Left lung (tissue), 10 donors: ENCODE results near the gene KMT2B. TPM values are rescaled to one million over a fixed set of nuclear protein-coding genes. Genes with fewer than 3 reads are reported as not detected.

Experiments used
- ATAC-seq: fragments of 200-7000 bp; cut with Tn5 transposase; one replicate; pipeline ENCODE4 v1.9.1; 2020; ENCODE audit warnings: moderate library complexity
- DNase-seq, 4 donors: peaks; one replicate each; pipeline ENCODE4 v3.0.0-alpha.2; 2013 to 2020
- H3K27ac ChIP-seq, 2 donors: fragments of 200-600 bp; sonication (generic) in 1 of 2; one replicate each; pipeline versions ENCODE4 v1.5.0 to v1.8.0; 2020 to 2021
- H3K27me3 ChIP-seq, 2 donors: fragments of 200-600 bp; sonication (generic) in 1 of 2; one replicate each; pipeline versions ENCODE4 v1.5.0 to v1.8.0; 2020 to 2021
- H3K36me3 ChIP-seq, 2 donors: fragments of 200-600 bp; sonication (generic) in 1 of 2; one replicate each; pipeline versions ENCODE4 v1.5.0 to v1.8.0; 2020 to 2021
- H3K4me1 ChIP-seq, 2 donors: fragments of 200-600 bp; one replicate each; pipeline ENCODE4 v1.8.0; 2021
- H3K4me3 ChIP-seq, 2 donors: fragments of 200-600 bp; sonication (generic) in 1 of 2; one replicate each; pipeline versions ENCODE4 v1.5.0 to v1.8.0; 2020 to 2021; ENCODE audit warnings: mild to moderate bottlenecking in 1 of 2
- H3K9me3 ChIP-seq, 2 donors: fragments of 200-600 bp; sonication (generic) in 1 of 2; one replicate each; pipeline versions ENCODE4 v1.5.0 to v1.8.0; 2020 to 2021
- CTCF ChIP-seq, 2 donors: fragments of 200-600 bp; sonication (generic) in 1 of 2; IDR thresholded peaks; one replicate each; pipeline versions ENCODE4 v1.5.0 to v1.8.0; 2021; ENCODE audit warnings: antibody characterized with exemption in 2 of 2
- intact Hi-C, 2 donors: fragments of 100-400 bp; cut with DNase I; formaldehyde crosslinking; loops; one replicate each; pipeline versions ENCODE4 v1.11.2 to v1.14.2; 2022
- polyA plus RNA-seq, 6 donors: library from polyadenylated mRNA; unstranded; fragments of 120-200 nt; gene quantifications; one replicate each; pipeline ENCODE4 v1.2.1, GENCODE V29; 2013; ENCODE audit not compliant: insufficient read length in 6 of 6
- total RNA-seq, 2 donors: library from RNA; stranded (reverse); fragmentation: NEBNext Ultra II Directional; extraction: Animal tissue kit (Norgen Biotek cat#: 25700); gene quantifications; one replicate each; pipeline ENCODE4 v1.2.1, GENCODE V29; 2021
- donor health status: DM: no; HTN: yes; CAD: no.
- donor health status: DM: no; HTN: no; CAD: no.

The KMT2B gene
- total and polyA plus RNA-seq, 8 donors = 27.9 to 39.1 (median 33.9) TPM

DNA sequence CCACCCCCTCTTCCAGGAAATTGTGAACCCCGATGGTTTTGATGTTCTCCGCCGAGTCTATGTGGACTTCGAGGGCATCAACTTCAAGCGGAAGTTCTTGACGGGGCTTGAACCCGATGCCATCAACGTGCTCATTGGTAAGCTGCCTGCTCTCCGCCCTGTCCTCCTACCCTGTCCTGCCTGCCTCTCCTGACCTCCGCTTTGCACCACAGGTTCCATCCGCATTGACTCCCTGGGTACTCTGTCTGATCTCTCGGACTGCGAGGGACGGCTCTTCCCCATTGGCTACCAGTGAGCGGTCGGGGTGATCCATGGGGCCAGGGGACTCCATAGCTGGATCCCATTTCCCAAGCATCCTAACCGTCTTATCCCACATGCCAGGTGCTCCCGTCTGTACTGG, 12.5 kb downstream of the KMT2B start:
- H3K4me3 ChIP-seq = no peak overlapping the region
- H3K36me3 ChIP-seq = peaks cover 0 to 100% of the 10 kb centered on the region in 2 donors

DNA sequence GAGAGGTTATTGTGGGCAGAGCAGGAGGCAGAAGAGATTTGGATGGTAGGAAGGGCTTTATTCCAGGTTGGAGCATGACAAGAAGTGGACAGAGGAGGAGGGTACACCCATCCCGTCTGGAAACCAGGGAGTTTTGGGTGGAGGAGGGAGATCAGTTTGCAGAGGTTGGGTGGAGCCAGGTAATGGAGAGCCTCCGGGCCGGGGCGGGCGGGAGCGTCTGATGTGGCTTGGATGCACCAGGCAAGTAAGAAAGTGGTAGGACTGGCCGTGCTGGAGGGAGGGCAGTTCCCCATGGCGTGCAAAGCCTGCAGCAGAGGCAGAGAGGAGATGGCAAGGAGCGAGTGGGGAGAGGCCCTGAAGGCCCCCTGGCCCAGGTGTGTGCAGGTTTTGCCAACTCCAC, 13.6 kb downstream of the KMT2B start:
- H3K27ac ChIP-seq = no peak overlapping the region
- no peak overlapping the region for H3K4me3 ChIP-seq
- ATAC-seq (no peak), DNase-seq (no peak)
- no peak for TF ChIP-seq CTCF (IDR thresholded peaks at IDR 0.05)
- H3K27me3 ChIP-seq = no peaks in the 10 kb centered on the region
- peaks cover 0 to 100% of the 10 kb centered on the region in 2 donors for H3K36me3 ChIP-seq
- H3K9me3 ChIP-seq = no peaks in the 10 kb centered on the region
- no peaks in the 10 kb centered on the region for H3K4me1 ChIP-seq
- intact Hi-C loops = no loop called here

More for the DNA sequence above, 12.5 kb downstream of the KMT2B start:
- no peak for DNase-seq
- no peak for TF ChIP-seq CTCF (IDR thresholded peaks at IDR 0.05)
- Histone ChIP-seq H3K4me1 (no peaks in the 10 kb centered on the region), H3K9me3 (no peaks in the 10 kb centered on the region), H3K27me3 (no peaks in the 10 kb centered on the region), H3K27ac (no peak overlapping the region)
- intact Hi-C loops = no loop called here
- ATAC-seq = no peak

- Histone ChIP-seq H3K27ac (no peak overlapping the region), H3K27me3 (no peaks in the 10 kb centered on the region), H3K36me3 (peaks cover 0 to 100% of the 10 kb centered on the region in 2 donors), H3K9me3 (no peaks in the 10 kb centered on the region), H3K4me1 (no peaks in the 10 kb centered on the region), H3K4me3 (no peak overlapping the region)
- TF ChIP-seq CTCF (IDR thresholded peaks at IDR 0.05) = no peak
- intact Hi-C loops = no loop called here
- DNase-seq (no peak), ATAC-seq (no peak)
These were observed 14.1 kb downstream of the KMT2B start for GRCh38 chr19:35731779-35732405.

DNA sequence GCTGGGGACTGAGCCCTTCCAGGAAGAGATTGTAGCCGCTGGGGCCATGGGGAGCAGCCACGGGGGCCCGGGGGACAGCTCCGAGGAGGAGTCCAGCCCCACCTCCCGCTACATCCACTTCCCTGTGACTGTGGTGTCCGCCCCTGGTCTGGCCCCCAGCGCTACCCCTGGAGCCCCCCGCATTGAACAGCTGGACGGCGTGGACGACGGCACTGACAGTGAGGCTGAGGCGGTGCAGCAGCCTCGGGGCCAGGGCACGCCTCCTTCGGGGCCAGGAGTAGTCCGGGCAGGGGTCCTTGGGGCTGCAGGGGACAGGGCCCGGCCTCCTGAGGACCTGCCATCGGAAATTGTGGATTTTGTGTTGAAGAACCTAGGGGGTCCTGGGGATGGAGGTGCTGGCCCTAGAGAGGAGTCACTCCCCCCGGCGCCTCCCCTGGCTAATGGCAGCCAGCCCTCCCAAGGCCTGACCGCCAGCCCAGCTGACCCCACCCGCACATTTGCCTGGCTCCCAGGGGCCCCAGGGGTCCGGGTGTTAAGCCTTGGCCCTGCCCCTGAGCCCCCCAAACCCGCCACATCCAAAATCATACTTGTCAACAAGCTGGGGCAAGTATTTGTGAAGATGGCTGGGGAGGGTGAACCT, 14.9 kb downstream of the KMT2B start:
- H3K27me3 ChIP-seq = no peaks in the 10 kb centered on the region
- H3K4me1 ChIP-seq = no peaks in the 10 kb centered on the region
- H3K4me3 ChIP-seq = no peak overlapping the region
- no peak overlapping the region for H3K27ac ChIP-seq
- ATAC-seq (no peak), DNase-seq (no peak)
- no peak for TF ChIP-seq CTCF (IDR thresholded peaks at IDR 0.05)
- intact Hi-C loops = no loop called here
- peaks cover 0 to 100% of the 10 kb centered on the region in 2 donors for H3K36me3 ChIP-seq
- H3K9me3 ChIP-seq = no peaks in the 10 kb centered on the region

DNA sequence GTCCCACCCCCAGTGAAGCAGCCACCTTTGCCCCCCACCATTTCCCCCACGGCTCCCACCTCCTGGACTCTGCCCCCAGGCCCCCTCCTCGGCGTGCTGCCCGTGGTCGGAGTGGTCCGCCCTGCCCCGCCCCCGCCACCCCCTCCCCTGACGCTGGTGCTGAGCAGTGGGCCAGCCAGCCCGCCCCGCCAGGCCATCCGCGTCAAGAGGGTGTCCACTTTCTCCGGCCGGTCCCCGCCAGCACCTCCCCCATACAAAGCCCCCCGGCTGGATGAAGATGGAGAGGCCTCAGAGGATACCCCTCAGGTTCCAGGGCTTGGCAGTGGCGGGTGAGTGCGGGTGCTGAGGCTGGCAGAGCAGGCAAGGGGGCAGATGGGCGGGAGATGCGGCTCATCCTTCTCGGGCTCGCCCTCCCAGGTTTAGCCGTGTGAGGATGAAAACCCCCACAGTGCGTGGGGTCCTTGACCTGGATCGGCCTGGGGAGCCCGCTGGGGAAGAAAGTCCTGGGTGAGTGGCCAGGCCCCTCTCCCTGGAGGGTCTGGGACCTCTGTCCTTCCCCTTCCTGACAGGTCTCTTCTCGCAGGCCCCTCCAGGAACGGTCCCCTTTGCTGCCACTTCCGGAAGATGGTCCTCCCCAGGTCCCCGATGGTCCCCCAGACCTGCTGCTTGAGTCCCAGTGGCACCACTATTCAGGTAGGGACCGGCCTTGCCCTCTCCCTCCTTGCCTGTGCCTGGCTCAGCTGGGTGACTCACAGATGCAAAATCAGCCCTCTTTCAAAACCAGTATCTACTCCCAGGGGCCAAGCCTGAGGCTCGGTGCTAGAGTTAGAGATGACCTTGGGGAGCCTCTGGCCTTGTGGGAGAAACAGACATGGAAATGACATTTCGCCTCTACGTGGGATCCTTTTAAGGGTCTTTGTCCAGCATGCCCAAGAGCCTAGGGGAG, 15.7 kb downstream of the KMT2B start:
- Histone ChIP-seq H3K27me3 (no peaks in the 10 kb centered on the region), H3K4me1 (no peaks in the 10 kb centered on the region), H3K27ac (no peak overlapping the region), H3K4me3 (no peak overlapping the region), H3K36me3 (peaks cover 0 to 100% of the 10 kb centered on the region in 2 donors), H3K9me3 (no peaks in the 10 kb centered on the region)
- ATAC-seq (no peak), DNase-seq (no peak)
- TF ChIP-seq CTCF (IDR thresholded peaks at IDR 0.05) = no peak
- intact Hi-C loops = no loop called here
